Measurements from ENCODE around the gene NUMA1. TPM values are rescaled to one million over a fixed set of nuclear protein-coding genes. Genes with fewer than 3 reads are reported as not detected.
A peak's percentile ranks its signal among the peaks of the same experiment; 100 is the strongest.

The NUMA1 gene
- total and polyA plus RNA-seq, 2 of the 13 experiments (the other 11 are each of a cell fraction or from before 2014, with no cell fraction given), result 57.3 to 60.2 TPM

DNA sequence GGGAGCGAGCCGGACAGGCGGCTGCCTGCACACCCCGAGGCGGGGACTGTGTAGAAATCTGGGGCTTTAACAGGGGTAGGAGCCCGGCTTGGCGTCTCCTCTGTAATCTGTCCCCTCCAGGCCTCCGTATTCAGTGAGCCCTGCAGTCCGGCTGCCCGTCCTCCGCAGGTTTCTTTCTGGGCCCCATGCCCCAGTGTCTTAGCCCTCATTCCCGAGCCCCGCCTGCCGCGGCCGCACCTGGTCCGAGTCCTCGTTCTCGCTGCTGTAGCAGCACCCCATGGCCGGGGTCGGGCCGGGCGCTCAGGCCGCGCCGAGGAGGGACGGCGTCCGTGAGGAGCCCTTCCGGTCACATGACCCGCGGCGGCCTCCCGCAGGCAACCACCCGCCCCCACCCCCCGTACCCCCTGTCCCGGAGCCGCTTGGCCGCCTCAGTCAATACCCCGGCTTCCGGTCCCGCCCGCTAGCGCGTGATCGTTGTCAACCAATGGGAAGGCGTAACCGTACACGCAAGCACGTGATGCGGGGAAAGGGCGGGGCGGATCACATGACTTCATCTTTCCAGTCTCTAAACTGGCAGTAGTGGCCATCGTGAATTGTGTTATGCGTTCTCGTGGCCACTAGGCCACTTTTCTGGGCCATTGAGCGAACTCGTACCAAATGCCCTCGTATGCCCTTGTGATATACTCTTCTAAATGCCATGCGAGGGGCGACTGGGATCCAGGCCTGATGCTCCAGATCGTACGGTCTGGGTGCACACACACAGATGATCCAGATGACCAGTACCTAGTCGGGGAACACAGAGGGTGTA, 22.8 kb upstream of the NUMA1 start, which contains the start of gene LAMTOR1 (continued):
- TF ChIP-seq, protein P1, sequence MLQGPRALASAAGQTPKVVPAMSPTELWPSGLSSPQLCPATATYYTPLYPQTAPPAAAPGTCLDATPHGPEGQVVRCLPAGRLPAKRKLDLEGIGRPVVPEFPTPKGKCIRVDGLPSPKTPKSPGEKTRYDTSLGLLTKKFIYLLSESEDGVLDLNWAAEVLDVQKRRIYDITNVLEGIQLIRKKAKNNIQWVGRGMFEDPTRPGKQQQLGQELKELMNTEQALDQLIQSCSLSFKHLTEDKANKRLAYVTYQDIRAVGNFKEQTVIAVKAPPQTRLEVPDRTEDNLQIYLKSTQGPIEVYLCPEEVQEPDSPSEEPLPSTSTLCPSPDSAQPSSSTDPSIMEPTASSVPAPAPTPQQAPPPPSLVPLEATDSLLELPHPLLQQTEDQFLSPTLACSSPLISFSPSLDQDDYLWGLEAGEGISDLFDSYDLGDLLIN (CRISPR knock-in tag; IDR thresholded peaks at IDR 0.05; ENCODE audit: borderline replicate concordance), result no peak
- TF ChIP-seq, protein P2, sequence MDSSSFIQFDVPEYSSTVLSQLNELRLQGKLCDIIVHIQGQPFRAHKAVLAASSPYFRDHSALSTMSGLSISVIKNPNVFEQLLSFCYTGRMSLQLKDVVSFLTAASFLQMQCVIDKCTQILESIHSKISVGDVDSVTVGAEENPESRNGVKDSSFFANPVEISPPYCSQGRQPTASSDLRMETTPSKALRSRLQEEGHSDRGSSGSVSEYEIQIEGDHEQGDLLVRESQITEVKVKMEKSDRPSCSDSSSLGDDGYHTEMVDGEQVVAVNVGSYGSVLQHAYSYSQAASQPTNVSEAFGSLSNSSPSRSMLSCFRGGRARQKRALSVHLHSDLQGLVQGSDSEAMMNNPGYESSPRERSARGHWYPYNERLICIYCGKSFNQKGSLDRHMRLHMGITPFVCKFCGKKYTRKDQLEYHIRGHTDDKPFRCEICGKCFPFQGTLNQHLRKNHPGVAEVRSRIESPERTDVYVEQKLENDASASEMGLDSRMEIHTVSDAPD (CRISPR knock-in tag; IDR thresholded peaks at IDR 0.05), result no peak
- TF ChIP-seq SMARCC2 (IDR thresholded peaks at IDR 0.05) (no peak), BHLHE40 (IDR thresholded peaks at IDR 0.05; ENCODE audit: low read length) (peak; percentile 97), KDM5B (CRISPR knock-in tag; IDR thresholded peaks at IDR 0.05; ENCODE audit: borderline replicate concordance) (peak; percentile 85), ZNF564 (CRISPR knock-in tag; IDR thresholded peaks at IDR 0.05) (0 out of 2 replicates have a peak, but pooled peaks have one; percentile 39), JUN (CRISPR knock-in tag; IDR thresholded peaks at IDR 0.05) (no peak), SPEN (CRISPR knock-in tag; IDR thresholded peaks at IDR 0.05; ENCODE audit: low read depth) (peak; percentile 91), ZNF615 (CRISPR knock-in tag; IDR thresholded peaks at IDR 0.05; ENCODE audit: borderline replicate concordance) (no peak), ZNF12 (CRISPR knock-in tag; IDR thresholded peaks at IDR 0.05) (no peak), ZNF674 (CRISPR knock-in tag; IDR thresholded peaks at IDR 0.05; ENCODE audit: low read depth) (no peak), MIER2 (CRISPR knock-in tag; IDR thresholded peaks at IDR 0.05) (no peak), ISX (CRISPR knock-in tag; conservative IDR thresholded peaks at IDR 0.05) (no peak), ZKSCAN8 (CRISPR knock-in tag; IDR thresholded peaks at IDR 0.05; ENCODE audit: borderline replicate concordance) (peak; percentile 48; the same call in 1 of the 2 replicates), ZNF496 (CRISPR knock-in tag; IDR thresholded peaks at IDR 0.05; ENCODE audit: insufficient replicate concordance) (no peak), THAP11 (CRISPR knock-in tag; IDR thresholded peaks at IDR 0.05) (peak; percentile 90), ZNF589 (CRISPR knock-in tag; conservative IDR thresholded peaks at IDR 0.05) (no peak), WIZ (CRISPR knock-in tag; IDR thresholded peaks at IDR 0.05) (no peak)
- TF ChIP-seq, protein P3, sequence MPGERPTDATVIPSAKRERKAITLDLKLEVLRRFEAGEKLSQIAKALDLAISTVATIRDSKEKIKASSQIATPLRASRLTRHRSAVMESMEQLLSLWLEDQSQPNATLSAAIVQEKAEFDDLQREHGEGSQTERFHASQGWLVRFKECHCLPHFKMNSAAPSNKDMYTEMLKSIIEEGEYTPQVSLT (CRISPR knock-in tag; IDR thresholded peaks at IDR 0.05; ENCODE audit: borderline replicate concordance, low read depth), result no peak
- TF ChIP-seq, protein P4, sequence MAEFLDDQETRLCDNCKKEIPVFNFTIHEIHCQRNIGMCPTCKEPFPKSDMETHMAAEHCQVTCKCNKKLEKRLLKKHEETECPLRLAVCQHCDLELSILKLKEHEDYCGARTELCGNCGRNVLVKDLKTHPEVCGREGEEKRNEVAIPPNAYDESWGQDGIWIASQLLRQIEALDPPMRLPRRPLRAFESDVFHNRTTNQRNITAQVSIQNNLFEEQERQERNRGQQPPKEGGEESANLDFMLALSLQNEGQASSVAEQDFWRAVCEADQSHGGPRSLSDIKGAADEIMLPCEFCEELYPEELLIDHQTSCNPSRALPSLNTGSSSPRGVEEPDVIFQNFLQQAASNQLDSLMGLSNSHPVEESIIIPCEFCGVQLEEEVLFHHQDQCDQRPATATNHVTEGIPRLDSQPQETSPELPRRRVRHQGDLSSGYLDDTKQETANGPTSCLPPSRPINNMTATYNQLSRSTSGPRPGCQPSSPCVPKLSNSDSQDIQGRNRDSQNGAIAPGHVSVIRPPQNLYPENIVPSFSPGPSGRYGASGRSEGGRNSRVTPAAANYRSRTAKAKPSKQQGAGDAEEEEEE (CRISPR knock-in tag; IDR thresholded peaks at IDR 0.05; ENCODE audit: borderline replicate concordance), result no peak
- TF ChIP-seq, protein P5, sequence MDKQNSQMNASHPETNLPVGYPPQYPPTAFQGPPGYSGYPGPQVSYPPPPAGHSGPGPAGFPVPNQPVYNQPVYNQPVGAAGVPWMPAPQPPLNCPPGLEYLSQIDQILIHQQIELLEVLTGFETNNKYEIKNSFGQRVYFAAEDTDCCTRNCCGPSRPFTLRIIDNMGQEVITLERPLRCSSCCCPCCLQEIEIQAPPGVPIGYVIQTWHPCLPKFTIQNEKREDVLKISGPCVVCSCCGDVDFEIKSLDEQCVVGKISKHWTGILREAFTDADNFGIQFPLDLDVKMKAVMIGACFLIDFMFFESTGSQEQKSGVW (CRISPR knock-in tag; IDR thresholded peaks at IDR 0.05; ENCODE audit: borderline replicate concordance), result no peak
- TF ChIP-seq, protein P6, sequence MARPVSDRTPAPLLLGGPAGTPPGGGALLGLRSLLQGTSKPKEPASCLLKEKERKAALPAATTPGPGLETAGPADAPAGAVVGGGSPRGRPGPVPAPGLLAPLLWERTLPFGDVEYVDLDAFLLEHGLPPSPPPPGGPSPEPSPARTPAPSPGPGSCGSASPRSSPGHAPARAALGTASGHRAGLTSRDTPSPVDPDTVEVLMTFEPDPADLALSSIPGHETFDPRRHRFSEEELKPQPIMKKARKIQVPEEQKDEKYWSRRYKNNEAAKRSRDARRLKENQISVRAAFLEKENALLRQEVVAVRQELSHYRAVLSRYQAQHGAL (CRISPR knock-in tag; IDR thresholded peaks at IDR 0.05; ENCODE audit: not compliant biosample characterization), result no peak
